HUES48 (cell line): ENCODE data around the gene PIGZ.

Experiments used
- H3K27ac ChIP-seq: one replicate; pipeline ENCODE4 v1.7.0; 2013; ENCODE audit warnings: low read depth, low read length, inconsistent platforms
- H3K27me3 ChIP-seq: 2 replicates; pipeline ENCODE4 v1.6.1; 2013; ENCODE audit warnings: mild to moderate bottlenecking, low read length; ENCODE audit not compliant: control insufficient read depth, insufficient read depth
- H3K36me3 ChIP-seq: 2 replicates; pipeline ENCODE4 v1.6.1; 2013; ENCODE audit warnings: low read length; ENCODE audit not compliant: control insufficient read depth, insufficient read depth
- H3K4me1 ChIP-seq: 2 replicates; pipeline ENCODE4 v1.6.1; 2013; ENCODE audit warnings: mild to moderate bottlenecking, low read length; ENCODE audit not compliant: control insufficient read depth, insufficient read depth
- H3K4me3 ChIP-seq: 2 replicates; pipeline ENCODE4 v1.5.1; 2013; ENCODE audit warnings: mild to moderate bottlenecking, low read depth, low read length
- H3K9ac ChIP-seq: 2 replicates; pipeline ENCODE4 v1.6.1; 2013; ENCODE audit warnings: mild to moderate bottlenecking, low read depth, low read length, moderate library complexity
- H3K9me3 ChIP-seq: 2 replicates; pipeline ENCODE4 v1.6.1; 2013; ENCODE audit warnings: low read length; ENCODE audit not compliant: control insufficient read depth, insufficient read depth

PIGZ gene

GRCh38 chr3:197000211-197000610 is 31.6 kb upstream of the PIGZ start:
- H3K4me3 ChIP-seq: no peak overlapping the region
- no peaks in the 10 kb centered on the region for H3K9me3 ChIP-seq
- H3K36me3 ChIP-seq: no peaks in the 10 kb centered on the region
- no peak overlapping the region for H3K27ac ChIP-seq
- H3K27me3 ChIP-seq: peaks cover 19% of the 10 kb centered on the region
- no peak overlapping the region for H3K9ac ChIP-seq
- peaks cover 6% of the 10 kb centered on the region for H3K4me1 ChIP-seq

DNA sequence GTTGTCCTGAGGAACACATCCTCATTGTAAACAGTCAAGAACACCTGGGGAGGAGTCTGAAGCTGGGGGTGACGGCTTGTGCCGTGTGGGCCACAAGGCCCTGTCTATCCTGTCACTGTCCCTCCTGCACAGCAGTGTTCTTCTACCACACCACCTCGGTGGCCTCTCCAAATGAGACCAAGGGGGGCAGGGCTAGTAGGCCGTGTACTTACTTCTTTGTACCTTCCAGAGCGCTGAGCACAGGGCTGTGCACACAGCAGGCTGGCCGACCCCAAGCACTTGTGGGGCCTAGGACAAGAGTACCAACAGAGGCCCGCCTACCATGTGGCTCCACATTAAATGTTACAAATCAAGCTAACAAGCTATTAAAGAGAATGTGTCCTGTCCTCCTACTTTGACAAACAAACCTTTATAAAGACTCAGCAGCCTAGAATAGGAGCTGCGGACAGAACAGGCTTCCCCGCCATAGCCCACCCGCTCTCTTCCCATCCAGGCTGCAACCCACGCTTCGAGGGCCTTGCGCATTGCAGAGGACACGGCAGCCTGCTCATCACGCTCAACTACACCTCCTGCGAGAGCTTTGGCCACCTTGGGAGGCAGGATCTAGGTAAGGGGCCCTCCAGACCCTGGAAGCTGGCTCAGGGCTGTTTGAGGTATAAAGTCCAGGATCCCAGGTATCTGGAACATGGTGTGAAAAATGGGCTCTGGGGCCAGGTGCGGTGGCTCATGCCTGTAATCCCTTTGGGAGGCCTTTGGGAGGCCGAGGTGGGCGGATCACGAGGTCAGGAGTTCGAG is 30.5 kb upstream of the PIGZ start:
- Histone ChIP-seq H3K27me3 (peaks cover 8% of the 10 kb centered on the region), H3K9me3 (no peaks in the 10 kb centered on the region)

DNA sequence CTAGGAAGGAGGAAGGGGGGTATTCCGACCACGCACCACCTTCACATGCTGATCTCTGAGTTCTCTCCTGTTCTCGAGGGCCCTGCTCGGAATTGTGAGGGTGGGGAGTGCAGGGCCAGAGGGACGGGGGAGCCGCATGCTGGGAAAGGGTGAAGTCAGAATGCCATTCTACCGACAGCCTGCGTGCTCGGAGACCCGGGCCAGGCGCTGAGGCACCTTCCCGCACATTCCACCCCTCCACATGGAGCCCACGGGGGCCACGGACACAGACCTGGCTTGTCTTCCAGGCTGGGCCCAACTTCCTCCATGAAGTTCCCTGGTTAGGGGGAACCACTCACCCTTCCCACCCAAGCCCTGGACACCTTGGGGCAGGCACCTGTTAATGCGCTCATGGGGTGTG is 28.7 kb upstream of the PIGZ start:
- H3K27me3 ChIP-seq: no peaks in the 10 kb centered on the region
- no peaks in the 10 kb centered on the region for H3K9me3 ChIP-seq
- H3K9ac ChIP-seq: no peak overlapping the region
- H3K36me3 ChIP-seq: no peaks in the 10 kb centered on the region
- H3K4me3 ChIP-seq: no peak overlapping the region
- no peaks in the 10 kb centered on the region for H3K4me1 ChIP-seq
- no peak overlapping the region for H3K27ac ChIP-seq

More for the DNA sequence above, 30.5 kb upstream of the PIGZ start:
- Histone ChIP-seq H3K27ac (no peak overlapping the region), H3K36me3 (no peaks in the 10 kb centered on the region), H3K4me1 (peaks cover 4% of the 10 kb centered on the region), H3K4me3 (no peak overlapping the region), H3K9ac (no peak overlapping the region)

DNA sequence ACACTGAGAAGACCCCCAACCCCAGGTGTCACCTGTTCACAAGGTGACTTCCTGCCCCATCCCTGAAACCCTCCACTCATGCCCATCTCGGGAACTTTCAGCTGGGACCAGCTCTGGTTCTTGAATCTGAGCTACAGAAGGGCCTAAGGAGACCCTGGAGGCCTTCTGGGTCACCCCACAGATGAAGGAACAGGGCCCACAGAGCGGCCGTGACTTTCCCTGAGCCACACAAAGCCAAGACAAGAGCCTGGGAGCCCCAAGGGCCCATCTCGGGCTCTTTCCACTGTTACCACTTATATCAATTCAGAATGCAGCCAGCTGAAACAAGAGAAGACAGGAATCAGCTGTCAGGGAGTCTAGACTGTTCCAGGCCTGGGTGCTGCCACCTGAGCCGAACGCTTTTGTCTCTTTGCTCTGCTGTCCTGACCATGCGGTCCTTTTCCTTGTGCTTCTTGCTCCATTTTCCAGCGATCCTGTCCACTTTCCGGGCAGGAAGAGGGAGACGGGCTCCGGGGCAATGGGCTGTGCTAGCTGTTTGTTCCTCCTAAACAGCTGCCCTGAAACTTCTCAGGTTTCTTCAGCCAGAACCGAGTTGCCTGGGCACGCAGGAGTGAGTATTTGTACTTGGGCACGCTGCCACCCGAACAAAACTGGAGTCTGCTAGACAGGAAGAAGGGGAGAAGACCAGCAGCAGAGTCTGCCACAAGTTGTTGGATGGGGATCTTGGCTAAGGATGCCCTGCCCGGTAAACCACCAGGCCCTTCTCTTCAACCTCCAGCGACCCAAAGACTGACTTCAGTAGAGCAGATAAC is 28.0 kb upstream of the PIGZ start:
- H3K27ac ChIP-seq: no peak overlapping the region
- H3K36me3 ChIP-seq: no peaks in the 10 kb centered on the region
- no peaks in the 10 kb centered on the region for H3K27me3 ChIP-seq
- no peak overlapping the region for H3K4me3 ChIP-seq
- H3K4me1 ChIP-seq: no peaks in the 10 kb centered on the region
- no peaks in the 10 kb centered on the region for H3K9me3 ChIP-seq
- H3K9ac ChIP-seq: no peak overlapping the region

GRCh38 chr3:196995646-196996355 is 27.2 kb upstream of the PIGZ start:
- no peaks in the 10 kb centered on the region for H3K27me3 ChIP-seq
- no peak overlapping the region for H3K9ac ChIP-seq
- no peaks in the 10 kb centered on the region for H3K9me3 ChIP-seq
- no peaks in the 10 kb centered on the region for H3K4me1 ChIP-seq
- H3K36me3 ChIP-seq: no peaks in the 10 kb centered on the region
- H3K4me3 ChIP-seq: no peak overlapping the region
- no peak overlapping the region for H3K27ac ChIP-seq

- H3K4me3 ChIP-seq: no peak overlapping the region
- H3K27me3 ChIP-seq: no peaks in the 10 kb centered on the region
- no peaks in the 10 kb centered on the region for H3K9me3 ChIP-seq
- H3K9ac ChIP-seq: no peak overlapping the region
- H3K36me3 ChIP-seq: no peaks in the 10 kb centered on the region
- no peak overlapping the region for H3K27ac ChIP-seq
- no peaks in the 10 kb centered on the region for H3K4me1 ChIP-seq
Measured at GRCh38 chr3:196995027-196995426, 26.4 kb upstream of the PIGZ start.

DNA sequence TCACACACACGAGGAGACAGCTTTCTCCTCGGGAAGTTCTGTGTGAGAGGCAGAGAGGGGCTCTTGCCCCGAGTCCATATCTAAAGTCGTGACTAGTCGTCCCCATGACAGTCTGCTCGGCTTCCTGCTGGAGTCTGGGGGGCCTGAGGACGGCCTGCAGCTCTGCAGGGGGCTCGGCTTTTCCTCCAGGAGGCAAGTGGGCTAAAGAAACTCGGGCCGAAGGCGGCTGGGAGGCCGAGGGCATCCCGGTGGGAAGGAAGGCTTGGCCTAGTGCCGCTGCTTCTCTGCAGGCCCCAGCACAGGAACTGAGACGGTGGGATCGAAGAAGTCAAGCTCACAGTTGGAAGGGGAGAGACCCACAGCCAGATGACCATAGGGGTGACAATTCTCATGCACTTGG is 25.4 kb upstream of the PIGZ start:
- no peaks in the 10 kb centered on the region for H3K9me3 ChIP-seq
- H3K27me3 ChIP-seq: no peaks in the 10 kb centered on the region
- no peak overlapping the region for H3K9ac ChIP-seq
- no peak overlapping the region for H3K27ac ChIP-seq
- no peak overlapping the region for H3K4me3 ChIP-seq
- no peaks in the 10 kb centered on the region for H3K4me1 ChIP-seq
- H3K36me3 ChIP-seq: no peaks in the 10 kb centered on the region

DNA sequence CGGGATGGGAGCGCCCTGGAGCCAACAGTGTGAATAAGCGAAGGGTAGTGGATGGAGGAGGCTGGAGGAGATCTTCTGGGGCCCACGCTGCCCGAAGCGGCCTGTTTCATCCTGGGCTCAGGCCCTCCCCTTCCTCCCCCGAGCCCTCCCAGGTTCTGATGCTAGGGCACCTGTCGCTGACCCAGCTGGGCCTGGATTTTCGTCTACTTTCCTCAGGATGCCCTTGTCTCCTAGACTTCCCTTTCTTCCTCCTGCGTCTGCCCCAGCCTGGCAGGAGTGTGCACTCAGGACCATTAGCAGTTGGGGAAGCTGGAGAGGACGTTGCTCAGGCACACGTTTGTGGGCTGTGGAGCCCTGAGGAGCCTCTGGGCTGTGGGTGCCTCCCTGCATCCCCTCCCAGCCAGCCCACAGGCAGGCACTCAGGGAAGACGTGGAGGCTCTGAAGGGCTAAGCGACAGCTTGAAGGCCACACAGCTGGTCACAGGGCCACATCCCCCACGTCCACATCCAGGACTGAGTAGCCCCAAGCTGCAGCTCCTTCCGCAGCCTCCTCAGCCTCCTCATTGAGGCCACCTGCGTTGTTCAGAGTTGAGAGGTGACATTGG is 23.9 kb upstream of the PIGZ start:
- Histone ChIP-seq H3K27ac (no peak overlapping the region), H3K27me3 (no peaks in the 10 kb centered on the region), H3K4me3 (no peak overlapping the region), H3K4me1 (no peaks in the 10 kb centered on the region), H3K9me3 (no peaks in the 10 kb centered on the region), H3K9ac (no peak overlapping the region), H3K36me3 (no peaks in the 10 kb centered on the region)

DNA sequence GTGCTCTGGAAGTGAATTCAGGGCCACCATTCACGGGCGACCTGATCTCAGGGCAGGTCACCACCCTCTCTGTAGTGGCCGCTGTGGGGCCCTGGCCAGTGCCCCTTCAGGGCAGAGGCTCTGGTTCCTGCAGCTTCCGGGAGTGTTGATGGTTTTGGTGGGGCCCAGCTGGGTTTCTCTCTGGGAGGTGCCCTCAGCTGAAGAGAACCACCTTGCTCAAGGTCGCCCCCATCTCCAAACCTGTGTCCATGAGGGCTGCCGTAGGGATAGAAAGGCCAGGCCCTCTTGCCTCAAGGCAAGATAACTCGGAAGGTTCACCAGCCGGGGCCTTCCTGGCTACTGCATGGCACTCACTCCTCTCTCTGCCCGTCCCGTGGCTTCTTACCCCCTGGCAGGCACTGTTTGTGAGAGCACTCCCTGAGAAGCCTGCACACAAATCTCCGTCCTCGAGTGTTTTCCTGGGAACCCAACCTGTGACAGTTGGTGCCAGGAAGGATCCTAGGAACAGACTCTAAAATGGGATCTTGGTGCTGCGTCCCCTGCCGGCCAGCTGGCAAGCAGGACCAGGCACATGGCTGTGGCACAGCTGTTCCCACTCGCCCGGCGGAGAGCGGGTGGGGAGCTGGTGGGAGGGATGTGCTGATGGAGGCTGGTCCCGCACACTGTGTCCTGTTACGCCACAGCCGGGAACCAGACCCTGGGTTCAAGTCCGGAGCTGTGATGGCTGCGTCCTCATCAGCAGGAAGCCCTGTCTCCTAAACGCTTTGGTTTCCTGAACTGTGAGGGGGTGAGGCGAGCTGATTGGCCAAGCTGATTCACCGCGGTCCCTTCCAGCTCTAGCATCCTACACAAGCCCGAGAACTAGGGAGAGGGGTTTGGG is 23.2 kb upstream of the PIGZ start:
- Histone ChIP-seq H3K9me3 (no peaks in the 10 kb centered on the region), H3K4me1 (no peaks in the 10 kb centered on the region), H3K9ac (no peak overlapping the region), H3K27ac (no peak overlapping the region), H3K36me3 (no peaks in the 10 kb centered on the region), H3K4me3 (no peak overlapping the region), H3K27me3 (no peaks in the 10 kb centered on the region)

- Histone ChIP-seq H3K9me3 (no peaks in the 10 kb centered on the region), H3K27ac (no peak overlapping the region), H3K4me3 (no peak overlapping the region), H3K4me1 (no peaks in the 10 kb centered on the region), H3K36me3 (no peaks in the 10 kb centered on the region), H3K27me3 (no peaks in the 10 kb centered on the region), H3K9ac (no peak overlapping the region)
Measured at GRCh38 chr3:196990601-196991007, 22.0 kb upstream of the PIGZ start.
